Stomach (tissue), 9 donors: ENCODE measurements around the gene LGALS3BP. TPM values are rescaled to one million over a fixed set of nuclear protein-coding genes. Genes with fewer than 3 reads are reported as not detected.

Experiments
- DNase-seq, 2 donors: peaks; one replicate each; pipeline versions ENCODE4 v3.0.0 to v3.0.0-alpha.2; 2013 to 2019
- H3K27ac ChIP-seq, 5 donors: fragments of 200-600 bp in 4 of 5; sonication (generic) in 4 of 5; one replicate each; pipeline ENCODE4 v1.5.1; 2013 to 2019; ENCODE audit warnings: mild to moderate bottlenecking in 1 of 5, moderate library complexity in 1 of 5
- H3K27me3 ChIP-seq, 3 donors: fragments of 200-600 bp; sonication (generic); one replicate each; pipeline ENCODE4 v1.5.1; 2017 to 2019; ENCODE audit warnings: mixed run types in 1 of 3
- H3K36me3 ChIP-seq, 4 donors: fragments of 200-600 bp; sonication (generic); 1 replicate in 3 of 4; 2 replicates in 1 of 4; pipeline ENCODE4 v1.5.1; 2016 to 2019
- H3K4me1 ChIP-seq, 4 donors: fragments of 200-600 bp; sonication (generic); one replicate each; pipeline ENCODE4 v1.5.1; 2016 to 2019
- H3K4me3 ChIP-seq, 4 donors: fragments of 200-600 bp; sonication (generic) in 3 of 4; one replicate each; pipeline ENCODE4 v1.5.1; 2016 to 2019; ENCODE audit warnings: mild to moderate bottlenecking in 1 of 4
- H3K9me3 ChIP-seq, 4 donors: fragments of 200-600 bp; sonication (generic); one replicate each; pipeline ENCODE4 v1.5.1; 2016 to 2019
- CTCF ChIP-seq, 7 experiments: fragments of 450-650 bp in 4 of 7; fragments of 200-600 bp in 3 of 7; sonication (generic) in 3 of 7; IDR thresholded peaks; one replicate each; pipeline ENCODE4 v1.5.1; 2016 to 2019; ENCODE audit warnings: antibody characterized with exemption in 7 of 7, control low read depth in 2 of 7, mild to moderate bottlenecking in 1 of 7
- EP300 ChIP-seq: sonication (generic); formaldehyde crosslinking; IDR thresholded peaks from one replicate; pipeline ENCODE4 v1.6.1; 2017; ENCODE audit warnings: antibody characterized with exemption
- POLR2A ChIP-seq, 4 donors: fragments of 450-650 bp; IDR thresholded peaks; one replicate each; pipeline ENCODE4 v1.6.1; 2016; ENCODE audit warnings: antibody characterized with exemption in 4 of 4, control low read depth in 2 of 4, mild to moderate bottlenecking in 1 of 4, moderate library complexity in 1 of 4
- POLR2AphosphoS5 ChIP-seq, 3 donors: sonication (generic); formaldehyde crosslinking; IDR thresholded peaks; one replicate each; pipeline ENCODE4 v1.6.1; 2016; ENCODE audit warnings: antibody characterized with exemption in 3 of 3
- WGBS, 5 donors: extraction: QIAGEN DNeasy Blood & Tissue Kit in 3 of 5; methylation state at CpG; one replicate each; pipeline versions ENCODE4 v1.1.5 to v1.1.7; 2013 to 2018; 5-methylcytosine and 5-hydroxymethylcytosine counted together
- intact Hi-C: fragments of 100-400 bp; cut with DNase I; formaldehyde crosslinking; loops from one replicate; pipeline ENCODE4 v1.15.1; 2023; ENCODE audit warnings: low total_unique reads
- polyA plus RNA-seq, 3 donors: library from polyadenylated mRNA; stranded (reverse); fragments of 200-250 nt; gene quantifications; one replicate each; pipeline ENCODE4 v1.2.3, GENCODE V29; 2013
- total RNA-seq, 5 donors: library from RNA; depleted of rRNA; stranded (reverse); fragments of >200 nt; gene quantifications; one replicate each; pipeline versions ENCODE4 v1.1.0 to v1.2.3, GENCODE V29; 2014 to 2016
- donor health status: healthy with polysubstance abuse.
- donor health status: Bipolar disorder and iron deficiency.
- donor health status: healthy.

LGALS3BP gene
- total and polyA plus RNA-seq, 8 donors = 63.4 to 625 (median 192) TPM

GRCh38 chr17:79027925-79028491 lies 48.3 kb upstream of the LGALS3BP start:
- TF ChIP-seq EP300 (no peak), CTCF (IDR thresholded peaks at IDR 0.05) (no peak), POLR2A (IDR thresholded peaks at IDR 0.05) (no peak), POLR2AphosphoS5 (IDR thresholded peaks at IDR 0.05) (no peak)
- H3K9me3 ChIP-seq = no peaks in the 10 kb centered on the region
- WGBS, 5 donors = 17 to 30% (median 19%) methylated on average over 13 to 16 of the region's 16 CpGs
- no peak overlapping the region for H3K4me3 ChIP-seq
- H3K4me1 ChIP-seq = peaks cover 50 to 68% (median 54%) of the 10 kb centered on the region in 4 donors
- no peaks in the 10 kb centered on the region for H3K36me3 ChIP-seq
- intact Hi-C loops = no loop called here
- no peak for DNase-seq
- peaks cover 0 to 70% (median 20%) of the 10 kb centered on the region in 3 donors for H3K27me3 ChIP-seq
- H3K27ac ChIP-seq = peak overlapping the region in 3 of 5 donors; percentile 4 to 62 (median 33)

- Histone ChIP-seq H3K4me1 (peaks cover 55 to 73% (median 59%) of the 10 kb centered on the region in 4 donors), H3K4me3 (peak overlapping the region in 1 of 4 donors; percentile 13), H3K36me3 (no peaks in the 10 kb centered on the region), H3K9me3 (no peaks in the 10 kb centered on the region), H3K27me3 (peaks cover 0 to 70% (median 20%) of the 10 kb centered on the region in 3 donors), H3K27ac (peak overlapping the region in 4 of 5 donors; percentile 4 to 62 (median 30))
- DNase-seq = peak in 1 of 2 donors; percentile 49
- 44 to 59% (median 53%) methylated on average over 4 to 10 of the region's 10 CpGs for WGBS, 5 donors
- intact Hi-C loops = no loop called here
- TF ChIP-seq POLR2A (IDR thresholded peaks at IDR 0.05) (no peak), CTCF (IDR thresholded peaks at IDR 0.05) (no peak), POLR2AphosphoS5 (IDR thresholded peaks at IDR 0.05) (no peak), EP300 (no peak)
Measured at GRCh38 chr17:79027274-79027924, 47.7 kb upstream of the LGALS3BP start.

DNA sequence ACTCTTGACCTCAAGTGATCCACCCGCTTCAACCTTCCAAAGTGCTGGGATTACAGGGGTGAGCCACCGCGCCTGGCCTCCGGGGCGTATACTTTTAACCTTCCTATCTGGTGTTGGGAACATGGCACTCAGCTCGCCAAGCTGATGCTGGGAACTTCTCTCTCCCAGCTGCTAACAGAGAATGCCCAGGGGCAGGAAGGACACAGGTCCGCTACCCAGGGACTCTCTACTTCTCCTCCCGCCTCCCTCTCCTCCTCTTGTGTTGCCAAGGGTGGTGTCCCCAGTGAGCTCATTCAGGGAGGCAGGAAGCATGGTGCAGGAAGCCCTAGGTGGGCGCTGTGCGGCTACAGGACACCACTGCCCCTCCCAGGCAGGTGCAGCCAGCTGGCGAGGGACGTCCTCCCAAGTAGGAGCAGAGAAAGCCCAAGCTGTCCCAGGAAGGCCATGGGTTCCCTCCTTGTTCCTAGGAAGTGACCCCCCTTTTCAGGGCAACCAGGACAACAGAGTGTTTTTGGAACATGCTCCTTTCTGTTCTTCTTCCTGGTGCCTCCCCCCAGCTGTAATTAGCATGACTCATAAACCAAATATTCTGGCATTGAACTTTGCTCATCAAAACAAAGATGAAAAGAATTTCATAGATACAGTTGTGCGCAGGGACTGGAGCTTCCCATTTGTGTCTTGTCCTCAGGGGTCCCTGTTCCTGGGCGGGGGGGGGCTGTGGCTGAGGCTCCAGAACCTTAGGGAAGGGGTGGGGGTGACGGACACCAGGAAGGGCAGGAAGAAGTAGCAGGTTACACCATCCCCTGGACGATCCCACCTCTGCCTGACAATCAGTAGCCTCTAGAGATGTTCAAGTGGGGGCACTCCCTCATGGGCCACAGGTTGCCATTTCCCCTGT lies 46.9 kb upstream of the LGALS3BP start:
- intact Hi-C loops = no loop called here
- peaks cover 0 to 67% (median 20%) of the 10 kb centered on the region in 3 donors for H3K27me3 ChIP-seq
- peak; percentile 24 to 46 for DNase-seq
- peak overlapping the region in 1 of 4 donors; percentile 13 for H3K4me3 ChIP-seq
- no peaks in the 10 kb centered on the region for H3K36me3 ChIP-seq
- peak overlapping the region in 3 of 5 donors; percentile 31 to 62 (median 33) for H3K27ac ChIP-seq
- H3K4me1 ChIP-seq = peaks cover 62 to 81% (median 66%) of the 10 kb centered on the region in 4 donors
- H3K9me3 ChIP-seq = no peaks in the 10 kb centered on the region
- 63 to 82% (median 70%) methylated on average over 15 to 16 of the region's 16 CpGs for WGBS, 5 donors
- TF ChIP-seq POLR2AphosphoS5 (IDR thresholded peaks at IDR 0.05) = peak in 1 of 3 donors; percentile 24
- TF ChIP-seq CTCF (IDR thresholded peaks at IDR 0.05) = no peak
- TF ChIP-seq POLR2A (IDR thresholded peaks at IDR 0.05) = no peak
